NCI-H446 treated with DMSO at 0.1 percent for 48 hours (cell line): Measurements from ENCODE around the gene DSP.

Experiments
- DNase-seq: peaks from one replicate; lab custom pipeline; 2025; lab: John Stamatoyannopoulos, UW

DSP gene, protein sequence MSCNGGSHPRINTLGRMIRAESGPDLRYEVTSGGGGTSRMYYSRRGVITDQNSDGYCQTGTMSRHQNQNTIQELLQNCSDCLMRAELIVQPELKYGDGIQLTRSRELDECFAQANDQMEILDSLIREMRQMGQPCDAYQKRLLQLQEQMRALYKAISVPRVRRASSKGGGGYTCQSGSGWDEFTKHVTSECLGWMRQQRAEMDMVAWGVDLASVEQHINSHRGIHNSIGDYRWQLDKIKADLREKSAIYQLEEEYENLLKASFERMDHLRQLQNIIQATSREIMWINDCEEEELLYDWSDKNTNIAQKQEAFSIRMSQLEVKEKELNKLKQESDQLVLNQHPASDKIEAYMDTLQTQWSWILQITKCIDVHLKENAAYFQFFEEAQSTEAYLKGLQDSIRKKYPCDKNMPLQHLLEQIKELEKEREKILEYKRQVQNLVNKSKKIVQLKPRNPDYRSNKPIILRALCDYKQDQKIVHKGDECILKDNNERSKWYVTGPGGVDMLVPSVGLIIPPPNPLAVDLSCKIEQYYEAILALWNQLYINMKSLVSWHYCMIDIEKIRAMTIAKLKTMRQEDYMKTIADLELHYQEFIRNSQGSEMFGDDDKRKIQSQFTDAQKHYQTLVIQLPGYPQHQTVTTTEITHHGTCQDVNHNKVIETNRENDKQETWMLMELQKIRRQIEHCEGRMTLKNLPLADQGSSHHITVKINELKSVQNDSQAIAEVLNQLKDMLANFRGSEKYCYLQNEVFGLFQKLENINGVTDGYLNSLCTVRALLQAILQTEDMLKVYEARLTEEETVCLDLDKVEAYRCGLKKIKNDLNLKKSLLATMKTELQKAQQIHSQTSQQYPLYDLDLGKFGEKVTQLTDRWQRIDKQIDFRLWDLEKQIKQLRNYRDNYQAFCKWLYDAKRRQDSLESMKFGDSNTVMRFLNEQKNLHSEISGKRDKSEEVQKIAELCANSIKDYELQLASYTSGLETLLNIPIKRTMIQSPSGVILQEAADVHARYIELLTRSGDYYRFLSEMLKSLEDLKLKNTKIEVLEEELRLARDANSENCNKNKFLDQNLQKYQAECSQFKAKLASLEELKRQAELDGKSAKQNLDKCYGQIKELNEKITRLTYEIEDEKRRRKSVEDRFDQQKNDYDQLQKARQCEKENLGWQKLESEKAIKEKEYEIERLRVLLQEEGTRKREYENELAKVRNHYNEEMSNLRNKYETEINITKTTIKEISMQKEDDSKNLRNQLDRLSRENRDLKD (N-terminal part only)

DNA sequence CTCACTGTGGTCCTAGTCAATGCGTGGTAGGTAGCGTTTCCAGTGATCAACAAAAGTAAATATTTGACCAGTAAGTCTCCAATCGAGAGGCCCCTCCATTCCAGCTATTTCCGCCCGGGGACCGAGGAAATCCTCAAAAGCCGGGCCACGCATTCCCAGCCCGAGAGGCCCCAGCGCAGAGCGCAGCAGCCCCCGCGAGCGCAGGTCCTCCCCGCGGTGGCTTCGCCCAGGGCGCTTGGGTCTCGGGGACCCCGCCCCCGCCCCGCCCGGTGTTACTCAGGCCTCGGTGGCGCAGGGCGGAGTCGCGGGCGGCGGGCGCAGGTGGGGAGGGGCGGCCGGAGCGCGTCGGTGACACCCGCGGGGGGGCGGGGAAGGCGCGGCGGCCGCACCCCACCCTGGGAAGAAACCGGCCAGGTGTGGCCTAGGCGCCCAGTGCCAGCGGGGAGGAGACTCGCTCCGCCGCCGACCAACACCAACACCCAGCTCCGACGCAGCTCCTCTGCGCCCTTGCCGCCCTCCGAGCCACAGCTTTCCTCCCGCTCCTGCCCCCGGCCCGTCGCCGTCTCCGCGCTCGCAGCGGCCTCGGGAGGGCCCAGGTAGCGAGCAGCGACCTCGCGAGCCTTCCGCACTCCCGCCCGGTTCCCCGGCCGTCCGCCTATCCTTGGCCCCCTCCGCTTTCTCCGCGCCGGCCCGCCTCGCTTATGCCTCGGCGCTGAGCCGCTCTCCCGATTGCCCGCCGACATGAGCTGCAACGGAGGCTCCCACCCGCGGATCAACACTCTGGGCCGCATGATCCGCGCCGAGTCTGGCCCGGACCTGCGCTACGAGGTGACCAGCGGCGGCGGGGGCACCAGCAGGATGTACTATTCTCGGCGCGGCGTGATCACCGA is at the start of gene DSP:
Gene DSP (plus strand): TSS at position 497 of the 890 bp plus-strand sequence. CDS start 245 bp downstream, at position 742.
- no peak for DNase-seq

DNA sequence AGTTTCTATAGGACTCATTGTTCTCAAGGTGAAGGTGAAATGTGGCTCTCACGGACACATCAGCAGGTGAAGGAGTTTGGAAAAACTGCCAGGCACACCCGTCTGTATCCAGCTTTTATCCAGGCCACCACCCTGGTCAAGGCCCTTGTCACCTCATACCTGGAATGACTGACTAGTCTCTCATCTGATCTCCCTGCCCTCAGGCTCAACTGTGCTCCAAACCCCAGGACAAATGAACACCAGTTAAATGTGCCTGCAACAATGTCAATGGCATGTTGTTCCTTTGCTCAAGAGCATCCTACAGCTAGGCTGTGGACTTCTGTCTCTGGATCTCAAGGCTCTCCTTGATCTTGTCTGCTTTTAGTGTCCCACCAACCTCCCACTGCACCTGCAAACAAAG is 47.6 kb upstream of the DSP start:
- DNase-seq: no peak

DNA sequence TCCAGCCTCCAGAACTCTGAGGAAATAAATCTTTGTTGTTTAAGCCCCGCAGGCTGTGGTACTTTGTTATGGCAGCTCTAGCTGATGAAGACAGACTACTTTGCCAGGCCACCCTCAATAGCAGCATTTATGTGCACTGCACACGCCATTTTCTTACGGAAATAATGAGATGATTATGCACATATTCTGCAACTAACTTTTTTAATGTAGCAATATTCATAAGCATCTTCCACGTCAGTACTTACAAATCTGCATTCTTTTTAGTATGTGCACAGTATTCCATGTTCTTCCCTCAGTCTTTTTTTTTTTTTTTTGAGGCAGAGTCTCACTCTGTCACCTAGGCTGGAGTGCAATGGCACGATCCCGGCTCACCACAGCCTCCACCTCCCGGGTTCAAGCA is 46.8 kb upstream of the DSP start:
- DNase-seq: no peak

DNA sequence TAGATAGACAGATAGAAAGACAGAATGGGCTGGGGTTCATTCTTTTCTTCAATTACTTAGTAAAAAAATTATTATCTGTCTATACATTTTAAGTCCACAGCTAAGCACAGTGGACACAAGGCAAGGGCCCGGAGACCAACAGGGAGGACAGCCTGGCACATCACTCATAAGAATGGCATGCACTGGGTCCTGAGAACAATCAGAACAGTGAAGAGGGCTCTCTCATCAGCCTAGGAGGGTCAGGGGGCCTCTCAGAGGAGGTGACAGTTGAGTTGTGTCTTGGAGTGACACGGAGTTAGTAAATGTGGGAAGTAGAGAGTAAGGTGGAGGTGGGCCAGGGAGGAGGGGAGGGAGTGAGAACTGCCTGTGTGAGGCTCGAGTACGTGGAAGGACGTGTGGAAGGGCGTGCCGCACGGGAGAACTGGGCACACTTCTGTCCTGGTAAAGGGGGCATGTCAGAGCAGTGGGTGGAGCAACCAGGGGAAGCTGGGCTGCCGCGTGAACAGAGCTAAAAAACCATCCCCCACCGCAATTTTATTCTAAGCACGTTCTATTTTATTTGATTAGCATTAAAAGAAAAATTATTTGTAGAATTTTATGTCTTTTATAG is 45.1 kb upstream of the DSP start:
- DNase-seq: no peak

DNA sequence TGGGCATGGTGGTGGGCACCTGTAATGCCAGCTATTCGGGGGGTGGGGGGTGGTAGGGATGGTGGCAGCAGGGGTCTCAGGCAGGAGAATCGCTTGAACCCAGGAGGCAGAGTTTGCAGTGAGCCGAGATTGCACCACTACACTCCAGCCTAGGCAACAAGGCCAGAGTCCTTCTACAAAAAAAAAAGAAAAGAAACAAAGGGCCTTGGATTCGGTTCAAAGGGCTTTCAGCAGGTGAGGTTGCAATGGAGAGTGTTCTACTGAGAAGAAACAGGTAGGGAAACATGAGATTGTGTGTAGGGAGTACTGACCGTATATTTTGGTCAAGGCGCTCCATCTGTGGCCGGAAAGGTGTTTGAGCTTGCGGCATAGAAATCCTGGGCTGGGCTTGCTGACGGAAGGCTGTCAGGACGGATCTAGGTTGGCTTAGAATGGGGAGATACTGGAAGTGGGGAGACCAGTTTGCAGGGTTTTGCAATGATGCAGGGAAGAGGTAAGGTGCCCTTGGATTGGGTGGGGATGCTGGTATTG is 40.7 kb upstream of the DSP start:
- DNase-seq: no peak

DNA sequence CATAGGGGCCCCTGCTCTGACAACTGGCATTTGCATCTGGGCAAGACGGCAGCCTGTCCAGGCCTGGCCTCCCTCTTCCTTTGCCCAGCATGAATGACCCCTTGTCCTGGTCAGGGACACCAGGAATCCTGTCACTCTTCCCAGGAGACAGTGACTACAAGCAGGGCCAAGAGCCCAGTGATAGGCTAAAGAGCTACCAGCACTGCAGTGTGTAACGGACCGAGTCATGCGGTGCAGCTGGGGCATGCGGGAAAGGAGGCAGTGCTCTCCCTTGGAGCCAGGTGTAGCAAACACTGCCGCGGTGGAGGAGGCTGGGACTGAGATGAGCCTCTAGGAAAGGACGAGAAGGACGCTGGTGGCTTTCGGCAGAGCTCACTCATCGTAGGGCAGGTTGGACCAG is 38.7 kb upstream of the DSP start:
- no peak for DNase-seq

DNA sequence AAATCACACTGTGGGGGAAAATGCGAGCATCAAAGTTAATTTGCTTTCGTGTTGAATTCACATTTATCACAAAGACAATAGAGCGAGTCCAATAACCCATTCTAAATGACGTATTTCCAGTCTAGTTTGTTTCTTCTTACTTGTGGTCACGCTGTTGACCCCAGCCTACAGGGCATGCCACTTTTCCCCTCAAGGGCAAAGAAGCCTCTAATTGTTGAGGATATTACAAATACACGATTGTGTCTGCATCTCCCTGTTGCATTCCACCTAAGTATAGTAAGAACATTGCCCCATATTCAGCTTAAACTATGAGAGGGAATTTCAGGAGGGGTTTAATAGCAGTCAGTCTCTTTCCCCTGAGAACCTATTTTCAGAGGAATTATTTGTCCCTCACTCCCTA is 37.4 kb upstream of the DSP start:
- no peak for DNase-seq

DNA sequence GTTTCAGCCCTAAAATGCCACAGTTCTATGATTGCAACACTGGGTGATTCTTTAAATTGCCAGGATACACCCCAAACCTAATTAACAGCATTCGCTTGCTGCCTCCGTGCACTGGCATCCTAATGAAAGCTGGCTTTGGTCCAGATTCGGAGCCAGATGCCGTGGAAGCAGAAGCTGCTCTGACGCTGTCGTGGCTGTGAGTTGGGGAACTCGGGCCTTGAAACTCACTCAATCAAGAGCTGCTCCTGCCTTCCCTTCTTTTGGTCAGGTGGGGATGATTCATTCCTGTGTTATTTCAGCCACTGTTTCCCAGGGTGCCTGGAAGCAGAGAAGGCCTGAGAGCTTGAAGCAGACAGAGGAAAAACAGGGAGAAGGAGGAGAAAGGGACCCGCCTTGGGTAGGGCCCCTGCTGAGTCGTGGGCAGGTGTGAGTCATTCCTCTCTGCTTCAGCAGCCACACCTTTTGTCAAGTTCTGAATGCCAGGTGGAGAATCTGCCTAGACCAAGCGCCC is 36.2 kb upstream of the DSP start:
- DNase-seq: no peak

DNA sequence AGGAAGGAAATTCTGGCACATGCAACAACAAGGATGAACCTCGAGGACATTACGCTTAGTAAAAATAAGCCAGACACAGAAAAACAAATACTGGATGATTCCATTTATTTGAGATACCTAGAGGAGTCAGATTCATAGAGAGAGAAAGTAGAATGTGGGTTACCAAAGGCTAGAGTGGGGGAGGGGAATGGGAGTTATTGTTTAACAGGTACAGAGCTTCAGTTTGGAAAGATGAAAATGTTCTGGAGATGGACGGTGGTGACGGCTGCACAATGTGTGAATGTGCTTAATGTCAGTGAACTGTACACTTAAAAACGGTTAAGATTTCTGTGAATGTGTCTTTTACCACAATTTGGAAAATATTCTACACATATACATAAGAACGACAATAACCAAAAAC is 33.9 kb upstream of the DSP start:
- no peak for DNase-seq

DNA sequence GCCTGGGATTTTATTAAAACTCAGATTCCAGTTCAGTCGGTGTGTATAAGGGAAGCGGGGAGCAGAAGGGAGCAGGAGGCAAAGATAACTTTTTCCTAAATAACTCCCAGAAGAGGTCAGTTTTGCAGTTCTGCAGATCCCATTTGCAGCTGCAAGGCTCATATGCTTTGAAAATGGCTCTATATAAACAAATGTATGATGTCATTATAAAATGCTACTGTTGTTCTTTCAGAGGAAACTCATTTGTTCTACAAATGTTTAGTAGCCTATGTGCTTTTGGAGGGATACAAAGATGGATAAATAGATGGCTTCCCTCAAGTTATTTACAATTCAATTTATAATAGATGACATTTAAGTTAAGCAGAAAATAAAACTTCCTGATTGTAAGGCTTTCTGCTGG is 29.2 kb upstream of the DSP start:
- DNase-seq: no peak

DNA sequence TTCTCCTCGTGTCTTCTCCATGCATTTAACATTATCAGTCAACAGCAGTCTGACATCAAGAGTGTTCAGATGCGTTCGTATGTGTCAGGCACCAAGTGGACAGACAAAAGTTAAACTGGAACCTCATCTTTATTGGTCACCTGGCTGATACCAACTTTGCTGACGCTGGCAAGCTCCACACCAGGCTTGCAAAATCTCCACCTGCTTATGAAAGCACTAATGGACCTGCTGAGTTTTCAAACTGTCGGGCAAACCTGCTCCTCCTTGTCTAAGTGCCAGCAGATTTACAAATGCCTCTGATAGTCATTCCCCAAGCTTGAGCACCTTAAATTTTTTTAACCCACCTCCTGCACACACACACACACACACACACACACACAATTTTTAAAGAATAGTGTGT is 27.9 kb upstream of the DSP start:
- no peak for DNase-seq

DNA sequence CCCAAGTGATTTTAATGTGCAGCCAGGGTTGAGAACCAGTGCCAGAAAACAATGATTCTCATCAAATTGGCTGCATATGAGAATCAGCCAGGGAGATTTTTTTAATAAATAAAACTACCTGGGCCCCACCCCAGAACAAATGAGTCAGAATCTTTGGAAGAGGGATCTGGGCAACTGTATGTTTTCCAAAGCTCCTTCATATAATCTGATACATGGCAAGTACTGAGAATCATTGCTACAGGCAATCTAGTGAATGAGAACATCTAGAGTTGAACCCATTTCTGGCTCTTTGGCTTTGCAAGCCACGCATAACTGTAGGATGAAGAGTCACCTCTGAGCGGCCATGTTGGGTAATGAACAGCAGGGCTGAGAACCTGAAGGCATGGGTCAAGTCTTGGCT is 26.1 kb upstream of the DSP start:
- no peak for DNase-seq

DNA sequence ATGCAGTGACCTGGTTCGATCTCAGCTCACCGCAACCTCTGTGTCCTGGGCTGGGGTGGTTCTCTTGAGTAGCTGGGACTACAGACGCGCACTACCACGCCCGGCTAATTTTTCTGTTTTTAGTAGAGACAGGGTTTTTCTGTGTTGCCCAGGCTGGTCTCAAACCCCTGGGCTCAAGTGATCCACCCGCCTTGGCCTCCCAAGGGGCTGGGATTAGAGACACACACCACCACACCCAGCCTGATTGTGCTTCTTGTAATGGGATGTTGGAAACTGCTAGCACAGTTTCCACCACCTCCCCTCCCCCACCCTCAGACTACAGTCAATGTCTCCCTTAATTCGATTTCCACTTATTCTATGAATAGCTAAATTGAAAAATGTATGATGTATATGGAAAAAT is 22.6 kb upstream of the DSP start:
- no peak for DNase-seq

DNA sequence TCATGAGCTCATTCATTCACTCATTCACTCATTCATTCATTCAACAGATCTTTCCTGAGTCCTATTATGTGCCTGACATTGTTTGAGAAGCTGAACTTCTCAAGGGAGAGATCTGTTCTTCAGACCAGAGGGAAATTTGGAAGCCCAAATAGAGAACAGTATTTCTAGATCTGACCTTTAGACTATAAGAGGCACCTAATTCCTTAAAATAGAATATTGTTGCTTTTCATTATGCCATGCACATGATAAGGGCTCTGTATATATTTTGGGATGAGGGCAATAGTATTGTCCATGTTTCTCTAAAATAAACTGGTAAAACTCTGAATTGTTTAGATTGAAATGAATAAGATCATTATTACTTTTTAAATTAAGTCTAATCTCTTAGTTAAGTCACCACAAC is 18.6 kb upstream of the DSP start:
- DNase-seq: no peak

DNA sequence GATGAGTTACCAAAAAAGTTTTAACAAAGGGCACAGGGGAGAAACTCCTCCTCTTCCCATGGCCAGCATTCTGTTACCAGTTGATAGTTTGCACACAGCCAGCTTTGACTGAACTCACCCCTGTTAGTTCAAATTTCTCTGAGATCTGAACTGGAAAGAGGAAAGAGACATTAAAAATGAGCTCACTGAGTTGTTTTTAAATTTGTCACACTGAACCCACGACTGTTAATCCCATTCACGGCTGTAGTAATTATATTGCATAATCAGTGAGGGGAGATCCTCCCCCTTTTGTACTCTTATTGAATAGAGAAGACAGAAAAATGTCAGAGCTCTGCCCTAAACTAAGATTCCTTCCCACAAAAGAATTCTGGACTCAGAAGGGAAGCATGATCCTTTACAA is 17.5 kb upstream of the DSP start:
- no peak for DNase-seq

DNA sequence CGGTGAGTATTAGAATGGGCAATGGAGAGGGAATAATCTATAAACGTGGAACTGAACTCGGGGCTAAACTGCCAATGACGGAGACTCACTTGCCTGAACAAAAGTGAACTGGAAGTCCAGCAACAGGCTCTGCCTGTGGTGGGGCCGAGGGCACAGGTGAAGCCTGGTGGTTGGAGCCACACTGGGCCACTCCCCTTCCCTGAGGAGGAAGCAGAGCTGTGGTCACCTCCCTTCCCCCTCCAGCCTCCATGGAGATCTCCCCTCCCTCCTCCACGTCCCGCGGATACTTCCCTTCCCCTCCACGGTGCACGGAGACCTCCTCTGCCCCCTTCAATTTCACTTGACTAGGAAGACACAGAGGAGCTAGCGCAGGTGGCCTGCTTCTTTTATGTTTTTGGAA is 14.7 kb upstream of the DSP start:
- no peak for DNase-seq

DNA sequence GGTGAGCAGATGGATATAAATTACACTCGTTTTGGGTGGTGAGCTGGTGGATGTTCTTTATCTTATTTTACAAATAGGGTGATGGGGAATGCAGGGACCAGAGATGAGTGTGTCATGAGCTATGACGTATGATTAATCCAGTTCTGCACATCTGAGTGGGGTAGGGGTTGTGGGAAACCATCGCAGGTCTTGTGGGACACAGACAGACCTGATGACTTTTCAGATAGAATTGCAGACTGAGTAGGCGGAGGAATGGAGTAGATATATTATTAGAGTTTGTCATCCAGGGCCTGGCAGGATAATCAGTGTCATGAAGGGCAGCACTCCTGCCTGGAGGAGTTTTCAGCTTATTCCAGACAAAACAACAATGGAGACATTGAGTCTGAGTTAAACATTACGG is 12.9 kb upstream of the DSP start:
- no peak for DNase-seq

DNA sequence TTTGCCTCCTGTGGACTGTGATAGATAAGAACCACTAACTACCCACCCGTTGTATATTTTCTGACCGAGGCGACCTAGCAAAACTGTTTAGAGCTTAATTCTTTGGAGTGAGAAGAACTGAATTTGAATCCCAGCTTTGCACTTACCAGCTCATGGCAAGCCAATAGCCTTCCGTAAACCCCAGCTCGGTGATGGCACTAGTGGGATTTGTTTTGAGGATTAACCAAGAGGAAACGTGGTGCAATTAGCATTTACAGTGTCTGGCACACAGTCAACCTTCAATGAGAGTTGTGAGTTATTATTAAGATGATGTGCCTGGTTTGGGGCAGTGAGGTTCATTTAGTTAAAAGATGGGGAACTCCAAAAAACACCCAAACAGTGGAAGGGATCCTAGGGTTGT is 12.3 kb upstream of the DSP start:
- no peak for DNase-seq

DNA sequence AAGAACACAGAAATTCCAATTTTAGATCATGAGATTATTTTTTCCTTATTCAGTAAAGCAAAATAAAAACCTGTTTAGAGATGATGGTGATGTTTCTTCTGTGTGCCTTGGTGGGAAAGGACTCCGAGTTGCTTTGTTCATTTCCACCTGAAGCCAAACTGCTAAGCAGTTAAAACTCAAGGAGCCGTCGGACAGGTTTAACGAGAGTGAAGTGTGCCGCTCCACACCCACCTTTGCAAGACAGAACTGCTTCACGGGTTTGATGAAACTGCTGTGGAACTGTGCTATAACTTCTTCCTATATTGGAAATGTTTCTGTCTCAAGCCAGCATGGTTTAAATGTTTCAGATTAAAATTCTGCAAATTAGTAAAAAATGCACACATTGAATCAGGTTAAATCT is 9.2 kb upstream of the DSP start:
- DNase-seq: no peak

DNA sequence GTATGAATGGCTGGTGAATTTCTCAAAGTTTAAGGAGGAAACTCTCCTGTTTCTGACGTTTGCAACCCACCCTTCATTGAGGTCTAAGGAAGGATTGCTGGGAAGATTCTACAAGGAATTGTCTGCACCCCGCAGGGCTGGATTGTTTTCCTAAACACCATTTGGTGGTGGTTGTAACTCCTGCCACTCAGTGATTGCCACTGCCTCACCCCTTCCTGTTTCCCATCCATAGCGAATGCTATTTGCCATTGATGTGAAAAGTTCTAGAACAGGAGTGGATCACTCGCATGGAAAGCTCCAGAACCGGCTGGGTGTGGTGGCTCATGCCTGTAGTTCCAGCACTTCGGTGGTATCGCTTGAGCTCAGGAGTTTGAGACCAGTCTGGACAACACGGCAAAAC is 8.7 kb upstream of the DSP start:
- DNase-seq: no peak

DNA sequence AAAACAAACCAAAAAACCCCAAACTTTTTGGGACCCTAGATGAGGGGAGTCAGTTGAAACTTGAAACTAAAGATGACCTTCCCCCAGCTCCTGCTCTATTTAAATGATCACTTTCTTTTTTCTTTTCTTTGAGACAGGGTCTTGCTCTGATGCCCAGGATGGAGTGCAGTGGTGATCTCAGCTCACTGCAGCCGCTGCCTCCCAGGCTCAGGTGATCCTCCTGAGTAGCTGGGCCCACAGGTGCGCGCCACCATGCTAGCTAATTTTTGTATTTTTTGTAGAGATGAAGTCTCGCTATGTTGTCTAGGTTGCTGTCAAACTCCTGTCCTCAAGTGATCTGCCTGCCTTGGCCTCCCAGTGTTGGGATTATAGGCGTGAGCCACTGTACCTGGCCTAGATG is 7.3 kb upstream of the DSP start:
- no peak for DNase-seq
